ENCODE data around the gene VPS35L. TPM values are rescaled to one million over a fixed set of nuclear protein-coding genes. Genes with fewer than 3 reads are reported as not detected.

VPS35L gene, protein sequence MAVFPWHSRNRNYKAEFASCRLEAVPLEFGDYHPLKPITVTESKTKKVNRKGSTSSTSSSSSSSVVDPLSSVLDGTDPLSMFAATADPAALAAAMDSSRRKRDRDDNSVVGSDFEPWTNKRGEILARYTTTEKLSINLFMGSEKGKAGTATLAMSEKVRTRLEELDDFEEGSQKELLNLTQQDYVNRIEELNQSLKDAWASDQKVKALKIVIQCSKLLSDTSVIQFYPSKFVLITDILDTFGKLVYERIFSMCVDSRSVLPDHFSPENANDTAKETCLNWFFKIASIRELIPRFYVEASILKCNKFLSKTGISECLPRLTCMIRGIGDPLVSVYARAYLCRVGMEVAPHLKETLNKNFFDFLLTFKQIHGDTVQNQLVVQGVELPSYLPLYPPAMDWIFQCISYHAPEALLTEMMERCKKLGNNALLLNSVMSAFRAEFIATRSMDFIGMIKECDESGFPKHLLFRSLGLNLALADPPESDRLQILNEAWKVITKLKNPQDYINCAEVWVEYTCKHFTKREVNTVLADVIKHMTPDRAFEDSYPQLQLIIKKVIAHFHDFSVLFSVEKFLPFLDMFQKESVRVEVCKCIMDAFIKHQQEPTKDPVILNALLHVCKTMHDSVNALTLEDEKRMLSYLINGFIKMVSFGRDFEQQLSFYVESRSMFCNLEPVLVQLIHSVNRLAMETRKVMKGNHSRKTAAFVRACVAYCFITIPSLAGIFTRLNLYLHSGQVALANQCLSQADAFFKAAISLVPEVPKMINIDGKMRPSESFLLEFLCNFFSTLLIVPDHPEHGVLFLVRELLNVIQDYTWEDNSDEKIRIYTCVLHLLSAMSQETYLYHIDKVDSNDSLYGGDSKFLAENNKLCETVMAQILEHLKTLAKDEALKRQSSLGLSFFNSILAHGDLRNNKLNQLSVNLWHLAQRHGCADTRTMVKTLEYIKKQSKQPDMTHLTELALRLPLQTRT
- 37.8 and 41.9 TPM in 2 replicates for total RNA-seq

- Mint-ChIP-seq H3K27me3 (no peaks in the 10 kb centered on the region), H3K4me3 (peak within 1 kb of the TSS; percentile 97), H3K4me1 (peaks cover 12% of the 10 kb centered on the region), H3K27ac (peak within 1 kb of the TSS; percentile 95), H3K9me3 (no peaks in the 10 kb centered on the region), H3K36me3 (ENCODE audit: low read depth) (peaks cover 7% of the 10 kb centered on the region)
- DNase-seq: peak; percentile 99
- intact Hi-C loops (cut with micrococcal nuclease): loop anchor here (1.0 to 2.0 kb wide), 3 partner anchors 32 to 488 kb away; partner anchors contain the start of genes CCP110, COQ7, IQCK and KNOP1
These were observed at the start of gene VPS35L for GRCh38 chr16:19555186-19555937. TSS of gene VPS35L (plus strand) at chr16:19555703. CDS start at chr16:19555730, 27 bp downstream.

DNA sequence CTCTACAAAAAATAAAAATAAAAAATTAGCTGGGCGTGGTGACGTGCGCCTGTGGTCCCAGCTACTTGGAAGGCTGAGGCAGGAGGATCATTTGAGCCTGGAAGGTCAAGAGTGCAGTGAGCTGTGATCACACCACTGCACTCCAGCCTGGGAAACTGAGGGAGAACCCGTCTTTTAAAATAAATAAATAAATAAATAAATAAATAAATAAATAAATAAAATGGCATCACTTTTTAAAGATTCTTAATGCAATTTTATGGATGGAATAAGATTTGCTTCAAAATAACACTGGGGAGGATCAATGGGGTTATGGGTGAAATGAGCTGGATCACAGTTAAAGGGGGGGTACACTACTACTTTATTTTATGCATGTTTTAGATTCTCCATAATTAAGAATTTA is 48.5 kb upstream of the VPS35L start:
- no peak for DNase-seq
- intact Hi-C loops (cut with micrococcal nuclease): no loop called here
- Mint-ChIP-seq H3K9me3 (no peaks in the 10 kb centered on the region), H3K27ac (no peak overlapping the region), H3K4me1 (no peaks in the 10 kb centered on the region), H3K27me3 (no peaks in the 10 kb centered on the region), H3K4me3 (no peak overlapping the region), H3K36me3 (ENCODE audit: low read depth) (peaks cover 44% of the 10 kb centered on the region)

- no peaks in the 10 kb centered on the region for H3K27me3 Mint-ChIP-seq
- no peak overlapping the region for H3K4me3 Mint-ChIP-seq
- H3K9me3 Mint-ChIP-seq: no peaks in the 10 kb centered on the region
- no peak overlapping the region for H3K27ac Mint-ChIP-seq
- intact Hi-C loops (cut with micrococcal nuclease): no loop called here
- DNase-seq: no peak
- H3K36me3 Mint-ChIP-seq (ENCODE audit: low read depth): peaks cover 45% of the 10 kb centered on the region
- peaks cover 4% of the 10 kb centered on the region for H3K4me1 Mint-ChIP-seq
These were observed 47.6 kb upstream of the VPS35L start for GRCh38 chr16:19507867-19508266.

DNA sequence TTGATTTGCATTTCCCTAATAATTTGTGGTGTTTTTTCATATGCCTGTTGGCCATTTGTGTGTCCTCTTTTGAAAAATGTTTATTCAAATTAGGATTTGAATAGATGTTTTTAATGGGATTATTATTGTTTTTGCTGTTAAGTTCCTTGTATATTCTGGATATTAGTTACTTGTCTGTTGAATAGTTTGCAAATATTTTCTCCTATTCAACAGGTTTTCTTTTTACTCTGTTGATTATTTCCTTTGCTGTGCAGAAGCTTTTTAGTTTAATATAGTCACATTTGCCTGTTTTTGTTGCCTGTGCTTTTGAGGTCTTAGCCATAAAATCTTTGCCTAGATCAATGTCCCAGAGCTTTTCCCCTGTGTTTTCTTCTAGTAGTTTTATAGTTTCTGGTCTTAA is 43.2 kb upstream of the VPS35L start:
- intact Hi-C loops (cut with micrococcal nuclease): no loop called here
- peaks cover 53% of the 10 kb centered on the region for H3K36me3 Mint-ChIP-seq (ENCODE audit: low read depth)
- no peak overlapping the region for H3K27ac Mint-ChIP-seq
- no peaks in the 10 kb centered on the region for H3K9me3 Mint-ChIP-seq
- no peak for DNase-seq
- H3K27me3 Mint-ChIP-seq: no peaks in the 10 kb centered on the region
- peaks cover 23% of the 10 kb centered on the region for H3K4me1 Mint-ChIP-seq
- no peak overlapping the region for H3K4me3 Mint-ChIP-seq

DNA sequence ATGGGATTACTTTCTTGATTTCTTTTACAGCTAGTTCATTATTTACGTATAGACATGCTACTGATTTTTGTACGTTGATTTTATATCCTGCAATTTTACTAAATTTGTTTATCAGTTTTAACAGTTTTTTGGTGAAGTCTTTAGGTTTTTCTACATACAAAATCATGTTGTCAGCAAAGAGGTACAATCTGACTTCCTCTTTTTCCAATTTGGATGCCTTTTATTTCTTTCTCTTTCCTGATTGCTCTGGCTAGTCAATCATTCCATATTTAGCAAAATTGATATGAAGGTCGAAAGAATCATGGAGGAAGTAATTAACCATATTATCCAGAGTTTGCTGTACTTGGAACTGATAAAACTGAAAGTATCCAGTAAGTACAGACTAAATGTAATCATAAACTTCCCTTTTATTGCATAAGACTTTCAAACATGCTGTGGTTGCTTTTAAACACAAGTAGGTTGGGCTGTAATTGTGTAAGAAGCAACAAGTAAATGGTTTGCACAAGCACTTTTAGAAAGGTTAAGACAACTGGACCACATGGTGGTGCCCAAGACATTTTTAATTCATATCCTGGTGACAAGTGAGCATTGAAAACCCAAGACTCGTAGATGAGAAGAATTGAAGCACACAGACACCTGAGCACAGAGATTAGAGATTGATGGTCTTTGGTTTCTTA is 42.0 kb upstream of the VPS35L start:
- Mint-ChIP-seq H3K4me1 (peaks cover 31% of the 10 kb centered on the region), H3K36me3 (ENCODE audit: low read depth) (peaks cover 53% of the 10 kb centered on the region), H3K4me3 (no peak overlapping the region), H3K9me3 (no peaks in the 10 kb centered on the region), H3K27ac (no peak overlapping the region), H3K27me3 (no peaks in the 10 kb centered on the region)
- intact Hi-C loops (cut with micrococcal nuclease): no loop called here
- DNase-seq: no peak

- H3K36me3 Mint-ChIP-seq (ENCODE audit: low read depth): peaks cover 54% of the 10 kb centered on the region
- H3K4me1 Mint-ChIP-seq: peaks cover 48% of the 10 kb centered on the region
- no peak overlapping the region for H3K4me3 Mint-ChIP-seq
- no peak overlapping the region for H3K27ac Mint-ChIP-seq
- DNase-seq: no peak
- intact Hi-C loops (cut with micrococcal nuclease): no loop called here
- no peaks in the 10 kb centered on the region for H3K27me3 Mint-ChIP-seq
- no peaks in the 10 kb centered on the region for H3K9me3 Mint-ChIP-seq
These were observed 39.7 kb upstream of the VPS35L start for GRCh38 chr16:19515757-19516156.

- intact Hi-C loops (cut with micrococcal nuclease): loop anchor here (1.0 kb wide), 1 partner anchor 400 kb away; no protein-coding TSS in a partner anchor
- DNase-seq: peak; percentile 61
- H3K4me1 Mint-ChIP-seq: peaks cover 58% of the 10 kb centered on the region
- H3K27ac Mint-ChIP-seq: no peak overlapping the region
- peaks cover 45% of the 10 kb centered on the region for H3K36me3 Mint-ChIP-seq (ENCODE audit: low read depth)
- no peaks in the 10 kb centered on the region for H3K27me3 Mint-ChIP-seq
- H3K4me3 Mint-ChIP-seq: no peak overlapping the region
- H3K9me3 Mint-ChIP-seq: no peaks in the 10 kb centered on the region
These were observed 37.9 kb upstream of the VPS35L start for GRCh38 chr16:19517424-19518089.

- no peak overlapping the region for H3K27ac Mint-ChIP-seq
- no peak overlapping the region for H3K4me3 Mint-ChIP-seq
- no peak for DNase-seq
- intact Hi-C loops (cut with micrococcal nuclease): no loop called here
- peaks cover 56% of the 10 kb centered on the region for H3K4me1 Mint-ChIP-seq
- no peaks in the 10 kb centered on the region for H3K9me3 Mint-ChIP-seq
- H3K27me3 Mint-ChIP-seq: no peaks in the 10 kb centered on the region
- peaks cover 37% of the 10 kb centered on the region for H3K36me3 Mint-ChIP-seq (ENCODE audit: low read depth)
These were observed 37.1 kb upstream of the VPS35L start for GRCh38 chr16:19518388-19518787.

GRCh38 chr16:19520861-19521331 is 34.6 kb upstream of the VPS35L start:
- Mint-ChIP-seq H3K36me3 (ENCODE audit: low read depth) (peaks cover 22% of the 10 kb centered on the region), H3K27me3 (no peaks in the 10 kb centered on the region), H3K27ac (peak overlapping the region; percentile 91), H3K4me3 (peak overlapping the region; percentile 93), H3K9me3 (no peaks in the 10 kb centered on the region), H3K4me1 (peaks cover 56% of the 10 kb centered on the region)
- peak; percentile 67 for DNase-seq
- intact Hi-C loops (cut with micrococcal nuclease): loop anchor here (5.0 kb wide), 1 partner anchor 719 kb away; the partner anchor contains the start of gene ARL6IP1

DNA sequence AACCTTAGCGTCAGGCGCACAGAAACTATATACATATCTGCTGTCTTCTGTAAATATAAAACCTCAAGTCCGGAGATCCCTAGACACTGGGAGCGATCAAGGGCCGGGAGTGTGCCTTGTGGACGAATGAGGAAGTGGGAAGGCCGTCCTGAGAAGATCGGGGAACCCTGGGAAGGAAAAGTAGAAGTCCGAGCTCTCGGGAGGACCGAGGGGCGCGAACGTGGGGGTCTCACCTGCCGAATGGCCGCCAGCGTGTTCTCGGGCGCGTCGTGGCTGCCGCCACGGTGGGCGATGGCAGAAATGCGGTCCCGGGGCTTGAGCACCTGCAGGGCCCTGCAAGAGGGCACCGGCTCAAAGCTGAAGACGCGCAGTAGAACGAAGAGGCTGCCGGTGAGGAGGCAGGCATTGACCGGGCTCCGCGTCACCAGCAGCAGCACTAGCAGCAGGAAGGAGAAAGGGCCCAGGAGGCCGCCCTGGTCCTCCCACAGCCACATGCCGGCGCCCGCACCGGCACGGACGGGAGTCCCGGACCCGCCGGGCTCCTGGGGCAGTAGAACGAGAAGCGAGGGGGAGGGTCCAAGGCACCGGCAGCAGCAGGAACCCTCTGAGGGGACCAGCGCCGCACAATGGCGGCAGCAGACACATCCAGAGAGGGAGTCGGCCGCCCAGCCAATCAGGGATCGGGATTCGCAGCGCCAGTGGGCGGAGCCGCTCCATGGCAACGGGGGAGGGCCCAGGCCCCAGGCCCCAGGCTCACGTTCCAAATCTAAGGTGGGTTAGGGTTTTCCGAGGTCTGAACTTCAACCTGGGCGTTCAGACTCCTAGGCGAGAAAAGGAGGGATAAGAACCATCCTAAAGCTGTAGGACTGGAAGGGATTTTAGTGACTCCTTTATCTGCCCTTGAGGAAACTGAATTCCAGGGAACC is 33.8 kb upstream of the VPS35L start, which contains the start of gene GDE1:
Gene GDE1 (minus strand): TSS at position 628 of the 926 bp plus-strand sequence. CDS start 134 bp downstream, at position 494.
- DNase-seq: peak; percentile 98
- Mint-ChIP-seq H3K4me1 (peaks cover 55% of the 10 kb centered on the region), H3K9me3 (no peaks in the 10 kb centered on the region), H3K36me3 (ENCODE audit: low read depth) (peaks cover 17% of the 10 kb centered on the region), H3K4me3 (peak within 1 kb of the TSS; percentile 93), H3K27ac (peak within 1 kb of the TSS; percentile 91), H3K27me3 (no peaks in the 10 kb centered on the region)
- intact Hi-C loops (cut with micrococcal nuclease): loop anchor here (1.0 to 5.0 kb wide), 4 partner anchors 197 to 719 kb away; partner anchors contain the start of genes ARL6IP1, IQCK, KNOP1 and SMG1

GRCh38 chr16:19522397-19522732 is 33.1 kb upstream of the VPS35L start:
- H3K27me3 Mint-ChIP-seq: no peaks in the 10 kb centered on the region
- intact Hi-C loops (cut with micrococcal nuclease): loop anchor here (1.0 to 5.0 kb wide), 4 partner anchors 196 to 720 kb away; partner anchors contain the start of genes ARL6IP1, IQCK, KNOP1 and SMG1
- H3K4me1 Mint-ChIP-seq: peaks cover 49% of the 10 kb centered on the region
- DNase-seq: no peak
- peak overlapping the region; percentile 91 for H3K27ac Mint-ChIP-seq
- no peaks in the 10 kb centered on the region for H3K9me3 Mint-ChIP-seq
- peak overlapping the region; percentile 93 for H3K4me3 Mint-ChIP-seq
- peaks cover 10% of the 10 kb centered on the region for H3K36me3 Mint-ChIP-seq (ENCODE audit: low read depth)

Data from activated CD4-positive, alpha-beta T cell treated with anti-CD3 and anti-CD28 coated beads, Interleukin-2, amount 10 ng/mL, durations not matched to agents 24 days and 14 days (primary cell).